Sigmoid colon (tissue), 7 donors: ENCODE measurements around the gene PTPRD. TPM values are rescaled to one million over a fixed set of nuclear protein-coding genes. Genes with fewer than 3 reads are reported as not detected.

Source experiments
- DNase-seq: peaks from one replicate; pipeline ENCODE4 v3.0.0-alpha.2; 2019
- H3K27ac ChIP-seq, 4 donors: fragments of 200-600 bp; sonication (generic); one replicate each; pipeline ENCODE4 v1.5.1; 2016 to 2019; ENCODE audit warnings: mild to moderate bottlenecking in 1 of 4
- H3K27me3 ChIP-seq, 3 donors: fragments of 200-600 bp; sonication (generic); one replicate each; pipeline ENCODE4 v1.5.1; 2019; ENCODE audit warnings: mild to moderate bottlenecking in 1 of 3
- H3K36me3 ChIP-seq, 4 donors: fragments of 200-600 bp; sonication (generic); one replicate each; pipeline ENCODE4 v1.5.1; 2016 to 2019
- H3K4me1 ChIP-seq, 4 donors: fragments of 200-600 bp; sonication (generic); one replicate each; pipeline ENCODE4 v1.5.1; 2017 to 2019
- H3K4me3 ChIP-seq, 4 donors: fragments of 200-600 bp; sonication (generic); one replicate each; pipeline ENCODE4 v1.5.1; 2017 to 2019; ENCODE audit warnings: mild to moderate bottlenecking in 2 of 4, moderate library complexity in 1 of 4
- H3K9me3 ChIP-seq, 4 donors: fragments of 200-600 bp in 3 of 4; sonication (generic) in 3 of 4; one replicate each; pipeline versions ENCODE4 v1.5.1 to v1.6.1; 2013 to 2019
- CTCF ChIP-seq, 4 experiments: fragments of 450-650 bp in 3 of 4; fragments of 200-600 bp in 1 of 4; IDR thresholded peaks; one replicate each; pipeline ENCODE4 v1.5.1; 2016 to 2019; ENCODE audit warnings: antibody characterized with exemption in 4 of 4, mild to moderate bottlenecking in 3 of 4, moderate library complexity in 2 of 4
- EP300 ChIP-seq, 4 donors: sonication (generic); formaldehyde crosslinking; IDR thresholded peaks; one replicate each; pipeline ENCODE4 v1.6.1; 2017; ENCODE audit warnings: antibody characterized with exemption in 4 of 4
- POLR2A ChIP-seq, 2 donors: fragments of 450-650 bp; IDR thresholded peaks; one replicate each; pipeline ENCODE4 v1.6.1; 2016; ENCODE audit warnings: antibody characterized with exemption in 2 of 2, mild to moderate bottlenecking in 2 of 2, moderate library complexity in 2 of 2
- POLR2AphosphoS5 ChIP-seq, 4 donors: sonication (generic); formaldehyde crosslinking; IDR thresholded peaks; one replicate each; pipeline ENCODE4 v1.6.1; 2017; ENCODE audit warnings: antibody characterized with exemption in 4 of 4
- WGBS, 2 donors: extraction: QIAGEN DNeasy Blood & Tissue Kit; methylation state at CpG; one replicate each; pipeline ENCODE4 v1.1.7; 2013; 5-methylcytosine and 5-hydroxymethylcytosine counted together
- intact Hi-C: fragments of 100-400 bp; cut with DNase I; formaldehyde crosslinking; loops from one replicate; pipeline ENCODE4 v1.15.1; 2023
- polyA plus RNA-seq, 3 donors: library from polyadenylated mRNA; stranded (reverse); fragments of 200-250 nt; gene quantifications; one replicate each; pipeline ENCODE4 v1.2.3, GENCODE V29; 2013
- total RNA-seq, 4 donors: library from RNA; depleted of rRNA; stranded (reverse); fragments of >200 nt; gene quantifications; one replicate each; pipeline ENCODE4 v1.1.0, GENCODE V29; 2016
- donor health status: healthy with polysubstance abuse.
- donor health status: Bipolar disorder and iron deficiency.
- donor health status: healthy.

PTPRD gene
- total and polyA plus RNA-seq, 7 donors, result 1.2 to 18.3 (median 6.3) TPM

- no peaks in the 10 kb centered on the region for H3K27me3 ChIP-seq
- no peak overlapping the region for H3K27ac ChIP-seq
- H3K4me1 ChIP-seq, result no peaks in the 10 kb centered on the region
- DNase-seq, result no peak
- no peak overlapping the region for H3K4me3 ChIP-seq
- TF ChIP-seq EP300 (IDR thresholded peaks at IDR 0.05) (no peak), POLR2AphosphoS5 (IDR thresholded peaks at IDR 0.05) (no peak), POLR2A (IDR thresholded peaks at IDR 0.05) (no peak)
- H3K36me3 ChIP-seq, result no peaks in the 10 kb centered on the region
- intact Hi-C loops, result no loop called here
- H3K9me3 ChIP-seq, result no peaks in the 10 kb centered on the region
These were observed 2261.4 kb downstream of the PTPRD start for GRCh38 chr9:8351436-8351835.

GRCh38 chr9:8349901-8350300 is 2262.9 kb downstream of the PTPRD start:
- Histone ChIP-seq H3K27ac (no peak overlapping the region), H3K27me3 (no peaks in the 10 kb centered on the region), H3K4me3 (no peak overlapping the region), H3K4me1 (no peaks in the 10 kb centered on the region), H3K36me3 (no peaks in the 10 kb centered on the region), H3K9me3 (no peaks in the 10 kb centered on the region)
- intact Hi-C loops, result no loop called here
- TF ChIP-seq CTCF (IDR thresholded peaks at IDR 0.05), result no peak
- TF ChIP-seq EP300 (IDR thresholded peaks at IDR 0.05), result no peak
- no peak for TF ChIP-seq POLR2A (IDR thresholded peaks at IDR 0.05)
- no peak for DNase-seq
- WGBS, 2 donors, result 81 to 87% methylated on average over 4 of the region's 4 CpGs

- TF ChIP-seq POLR2A (IDR thresholded peaks at IDR 0.05), result no peak
- TF ChIP-seq EP300 (IDR thresholded peaks at IDR 0.05), result no peak
- TF ChIP-seq CTCF (IDR thresholded peaks at IDR 0.05), result no peak
- TF ChIP-seq POLR2AphosphoS5 (IDR thresholded peaks at IDR 0.05), result no peak
- Histone ChIP-seq H3K27me3 (no peaks in the 10 kb centered on the region), H3K4me3 (no peak overlapping the region), H3K9me3 (no peaks in the 10 kb centered on the region), H3K27ac (no peak overlapping the region), H3K4me1 (no peaks in the 10 kb centered on the region), H3K36me3 (no peaks in the 10 kb centered on the region)
- WGBS, 2 donors, result 87 to 93% methylated on average over 2 of the region's 2 CpGs
- intact Hi-C loops, result no loop called here
- no peak for DNase-seq
These were observed 2263.4 kb downstream of the PTPRD start for GRCh38 chr9:8349376-8349775.

- H3K36me3 ChIP-seq, result no peaks in the 10 kb centered on the region
- intact Hi-C loops, result no loop called here
- 88 to 90% methylated on average over 4 of the region's 4 CpGs for WGBS, 2 donors
- TF ChIP-seq POLR2AphosphoS5 (IDR thresholded peaks at IDR 0.05) (no peak), POLR2A (IDR thresholded peaks at IDR 0.05) (no peak), CTCF (IDR thresholded peaks at IDR 0.05) (no peak), EP300 (IDR thresholded peaks at IDR 0.05) (no peak)
- DNase-seq, result no peak
- H3K4me1 ChIP-seq, result no peaks in the 10 kb centered on the region
- no peaks in the 10 kb centered on the region for H3K27me3 ChIP-seq
- H3K9me3 ChIP-seq, result no peaks in the 10 kb centered on the region
- H3K4me3 ChIP-seq, result no peak overlapping the region
- H3K27ac ChIP-seq, result no peak overlapping the region
These were observed 2264.0 kb downstream of the PTPRD start for GRCh38 chr9:8348756-8349155.

- Histone ChIP-seq H3K9me3 (no peaks in the 10 kb centered on the region), H3K27me3 (no peaks in the 10 kb centered on the region), H3K4me3 (no peak overlapping the region), H3K36me3 (no peaks in the 10 kb centered on the region), H3K27ac (no peak overlapping the region), H3K4me1 (no peaks in the 10 kb centered on the region)
- 96 to 99% methylated on average over 4 of the region's 4 CpGs for WGBS, 2 donors
- intact Hi-C loops, result no loop called here
- no peak for TF ChIP-seq EP300 (IDR thresholded peaks at IDR 0.05)
- TF ChIP-seq POLR2AphosphoS5 (IDR thresholded peaks at IDR 0.05), result no peak
- no peak for DNase-seq
These were observed 2266.5 kb downstream of the PTPRD start for GRCh38 chr9:8346296-8346695.

- WGBS, 2 donors, result 77 to 82% methylated on average over 5 of the region's 5 CpGs
- no peak for TF ChIP-seq CTCF (IDR thresholded peaks at IDR 0.05)
- no peak for TF ChIP-seq EP300 (IDR thresholded peaks at IDR 0.05)
- no peak for TF ChIP-seq POLR2A (IDR thresholded peaks at IDR 0.05)
- no peak for TF ChIP-seq POLR2AphosphoS5 (IDR thresholded peaks at IDR 0.05)
- intact Hi-C loops, result no loop called here
- no peaks in the 10 kb centered on the region for H3K36me3 ChIP-seq
- no peak overlapping the region for H3K27ac ChIP-seq
- H3K9me3 ChIP-seq, result no peaks in the 10 kb centered on the region
- H3K4me3 ChIP-seq, result no peak overlapping the region
- no peaks in the 10 kb centered on the region for H3K4me1 ChIP-seq
- DNase-seq, result no peak
- no peaks in the 10 kb centered on the region for H3K27me3 ChIP-seq
These were observed 2273.9 kb downstream of the PTPRD start for GRCh38 chr9:8338767-8339510.
